ENCODE results near the gene CLDN9.
A peak's percentile ranks its signal among the peaks of the same experiment; 100 is the strongest.

CLDN9 gene, protein sequence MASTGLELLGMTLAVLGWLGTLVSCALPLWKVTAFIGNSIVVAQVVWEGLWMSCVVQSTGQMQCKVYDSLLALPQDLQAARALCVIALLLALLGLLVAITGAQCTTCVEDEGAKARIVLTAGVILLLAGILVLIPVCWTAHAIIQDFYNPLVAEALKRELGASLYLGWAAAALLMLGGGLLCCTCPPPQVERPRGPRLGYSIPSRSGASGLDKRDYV

DNA sequence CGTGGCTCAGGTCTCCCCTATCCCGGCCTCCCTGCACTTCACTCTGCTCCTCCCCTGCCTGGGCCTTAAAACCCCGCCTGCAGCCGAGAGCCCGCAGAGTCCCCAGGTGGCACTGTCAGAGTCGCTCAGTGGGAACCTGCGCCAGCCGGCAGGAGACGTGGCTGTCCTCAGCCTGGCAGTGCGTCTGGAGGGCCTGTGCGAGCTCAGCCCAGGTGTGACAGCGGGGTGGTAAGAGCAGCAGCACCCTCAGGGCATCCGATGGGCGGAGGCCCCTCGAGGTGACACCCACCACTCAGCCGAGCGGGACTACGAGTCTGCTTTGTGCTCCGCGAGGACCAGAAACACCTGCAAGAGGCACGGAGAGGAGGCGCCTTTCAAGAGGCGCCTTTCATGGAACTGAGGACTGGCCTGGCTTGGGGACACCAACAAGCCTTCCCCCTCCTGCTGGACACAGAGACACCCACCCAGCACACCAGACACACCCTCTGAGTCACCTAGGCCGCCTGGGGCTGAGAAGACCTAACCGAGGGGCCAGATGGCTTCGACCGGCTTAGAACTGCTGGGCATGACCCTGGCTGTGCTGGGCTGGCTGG, at the start of gene CLDN9:
Gene CLDN9 (plus strand): TSS at position 96 of the 593 bp plus-strand sequence. CDS start 440 bp downstream, at position 536.
- DNase-seq = no peak

DNA sequence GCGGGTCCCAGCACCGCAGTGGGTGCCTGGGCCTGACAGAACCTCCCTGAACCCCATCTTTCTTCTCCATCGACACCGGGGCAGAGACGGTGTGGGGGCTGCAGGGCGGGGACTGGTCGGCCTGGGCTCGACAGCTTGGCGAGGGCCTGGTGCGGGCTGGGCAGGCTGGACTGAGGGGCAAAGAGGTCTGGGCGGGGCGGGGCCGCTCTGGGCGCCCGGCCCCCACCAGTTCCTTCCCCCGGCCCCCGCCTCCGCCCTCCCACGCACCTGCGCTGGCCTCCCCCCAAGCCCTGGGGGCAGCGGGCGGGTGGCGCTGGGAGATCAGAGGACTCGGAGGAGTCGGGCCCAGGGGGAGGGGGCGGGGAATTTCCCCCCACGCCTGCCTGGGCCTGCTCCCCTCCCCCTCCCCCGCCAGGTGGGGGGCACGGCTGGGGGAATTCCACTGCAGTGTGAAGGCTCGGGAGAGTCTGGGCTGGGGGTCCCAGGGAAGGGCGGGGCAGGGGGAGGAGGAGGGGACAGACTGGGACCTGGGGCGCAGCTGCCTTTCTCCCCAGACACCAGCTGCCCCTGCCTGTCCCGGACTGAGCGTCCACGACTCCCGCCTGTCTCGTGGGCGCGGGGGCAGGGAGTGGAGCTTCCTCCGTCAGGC, 49.5 kb upstream of the CLDN9 start:
- no peak for DNase-seq

DNA sequence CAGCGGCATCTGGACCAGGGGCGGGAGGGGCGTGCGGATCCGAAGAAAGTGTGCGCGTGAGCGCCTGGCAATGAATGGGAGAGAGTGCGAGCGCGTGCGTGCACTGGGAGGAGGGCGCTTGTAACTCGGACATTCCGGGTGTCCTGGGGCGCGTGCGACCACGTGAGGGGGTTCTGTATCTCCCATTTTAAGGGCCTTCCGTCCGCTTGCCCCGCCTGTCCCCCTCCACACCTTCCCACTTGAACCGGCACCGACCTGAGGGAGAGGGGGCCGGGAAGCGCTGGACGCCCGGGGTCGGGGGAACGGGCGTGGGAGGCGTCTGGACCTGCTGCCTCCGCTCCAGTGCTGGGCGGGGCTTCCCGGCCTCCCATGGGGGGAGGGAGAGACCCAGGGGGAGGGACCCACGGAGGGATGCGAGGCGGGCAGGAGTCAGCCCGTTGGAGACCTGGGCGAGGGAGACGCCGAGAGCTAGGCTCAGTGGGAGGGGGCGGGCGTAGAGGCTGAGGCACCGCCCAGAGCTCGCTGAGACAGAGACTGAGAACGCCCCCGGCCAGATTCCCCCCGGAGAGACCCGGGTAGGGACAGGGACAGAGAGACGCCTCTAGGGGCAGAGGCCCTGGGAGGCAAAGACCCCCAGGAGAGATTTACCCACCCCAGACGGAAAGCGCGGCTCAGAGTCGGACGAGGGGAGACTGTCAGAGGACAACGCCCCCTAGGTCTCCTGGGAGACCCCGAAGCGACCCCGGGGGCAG, 48.8 kb upstream of the CLDN9 start, which contains the start of gene KREMEN2:
Gene KREMEN2 (plus strand): TSS at position 553 of the 752 bp plus-strand sequence. CDS start 246 bp downstream, outside the sequence.
- peak; percentile 17 to 56 for DNase-seq

DNA sequence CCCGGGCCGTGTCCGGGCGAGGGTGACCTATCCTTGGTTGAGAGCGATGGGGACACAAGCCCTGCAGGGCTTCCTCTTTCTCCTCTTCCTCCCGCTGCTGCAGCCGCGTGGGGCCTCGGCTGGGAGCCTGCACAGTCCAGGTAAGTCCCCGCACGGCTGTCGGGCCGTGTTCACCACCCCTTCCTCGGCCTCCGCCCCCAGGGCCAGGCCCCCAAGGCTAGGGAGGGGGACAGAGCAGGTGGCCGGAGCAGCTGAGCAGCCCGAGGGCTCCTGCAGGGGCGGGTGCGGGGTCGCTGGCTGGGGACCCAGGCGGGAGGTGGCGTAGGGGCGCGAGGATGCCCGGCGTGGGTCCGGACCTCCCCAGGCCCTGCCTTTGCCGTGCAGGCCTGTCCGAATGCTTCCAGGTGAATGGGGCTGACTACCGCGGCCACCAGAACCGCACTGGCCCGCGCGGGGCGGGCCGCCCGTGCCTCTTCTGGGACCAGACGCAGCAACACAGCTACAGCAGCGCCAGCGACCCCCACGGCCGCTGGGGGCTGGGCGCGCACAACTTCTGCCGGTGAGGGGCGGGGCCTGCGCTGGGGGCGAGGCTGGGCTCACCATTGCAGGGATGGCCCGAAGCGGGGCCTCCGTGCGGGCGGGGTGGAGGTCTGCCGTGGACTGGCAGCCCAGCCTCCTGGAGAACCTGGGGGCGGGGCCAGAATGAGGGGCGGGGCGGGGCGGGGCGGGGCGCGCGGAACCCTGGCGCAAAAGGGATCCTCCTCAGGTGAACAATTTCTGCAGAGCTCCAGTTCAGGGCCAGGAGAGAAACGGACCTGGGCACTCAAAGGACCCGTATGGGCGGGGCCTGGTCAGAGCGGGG, 48.0 kb upstream of the CLDN9 start:
- DNase-seq = peak in 1 of 2 donors; percentile 22

DNA sequence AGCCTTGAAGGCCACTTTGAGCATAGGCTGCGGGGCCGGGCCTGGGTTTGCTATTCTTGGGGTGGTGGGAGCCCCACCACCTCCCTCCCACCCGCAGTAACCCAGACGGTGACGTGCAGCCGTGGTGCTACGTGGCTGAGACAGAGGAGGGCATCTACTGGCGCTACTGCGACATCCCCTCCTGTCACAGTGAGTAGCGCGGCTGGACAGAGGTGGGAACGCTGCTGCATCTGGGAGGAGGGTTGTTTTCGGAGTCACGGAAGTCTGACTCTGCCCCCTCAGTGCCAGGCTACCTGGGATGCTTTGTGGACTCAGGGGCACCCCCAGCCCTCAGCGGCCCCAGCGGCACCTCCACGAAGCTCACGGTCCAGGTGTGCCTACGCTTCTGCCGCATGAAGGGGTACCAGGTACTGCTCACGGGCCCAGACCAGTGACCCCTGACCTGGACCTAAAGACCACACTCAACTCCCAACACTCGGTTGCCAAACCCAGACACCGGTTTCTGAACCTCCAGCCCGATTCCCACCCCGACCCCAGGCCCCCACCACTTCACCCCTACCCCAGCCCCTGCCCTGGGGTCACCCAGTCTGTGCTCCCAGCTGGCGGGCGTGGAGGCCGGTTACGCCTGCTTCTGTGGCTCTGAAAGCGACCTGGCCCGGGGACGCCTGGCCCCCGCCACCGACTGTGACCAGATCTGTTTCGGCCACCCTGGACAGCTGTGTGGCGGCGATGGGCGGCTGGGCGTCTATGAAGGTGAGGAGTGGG, 46.5 kb upstream of the CLDN9 start:
- DNase-seq = no peak

DNA sequence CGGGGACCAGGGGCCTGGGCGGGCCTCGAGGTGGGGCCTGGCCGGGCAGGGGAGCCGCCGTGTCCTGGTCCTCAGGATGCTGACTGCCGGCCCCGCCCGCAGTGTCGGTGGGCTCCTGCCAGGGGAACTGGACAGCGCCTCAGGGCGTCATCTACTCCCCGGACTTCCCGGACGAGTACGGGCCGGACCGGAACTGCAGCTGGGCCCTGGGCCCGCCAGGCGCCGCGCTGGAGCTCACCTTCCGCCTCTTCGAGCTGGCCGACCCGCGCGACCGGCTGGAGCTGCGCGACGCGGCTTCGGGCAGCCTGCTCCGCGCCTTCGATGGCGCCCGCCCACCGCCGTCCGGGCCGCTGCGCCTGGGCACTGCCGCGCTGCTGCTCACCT, 45.9 kb upstream of the CLDN9 start:
- DNase-seq = no peak

DNA sequence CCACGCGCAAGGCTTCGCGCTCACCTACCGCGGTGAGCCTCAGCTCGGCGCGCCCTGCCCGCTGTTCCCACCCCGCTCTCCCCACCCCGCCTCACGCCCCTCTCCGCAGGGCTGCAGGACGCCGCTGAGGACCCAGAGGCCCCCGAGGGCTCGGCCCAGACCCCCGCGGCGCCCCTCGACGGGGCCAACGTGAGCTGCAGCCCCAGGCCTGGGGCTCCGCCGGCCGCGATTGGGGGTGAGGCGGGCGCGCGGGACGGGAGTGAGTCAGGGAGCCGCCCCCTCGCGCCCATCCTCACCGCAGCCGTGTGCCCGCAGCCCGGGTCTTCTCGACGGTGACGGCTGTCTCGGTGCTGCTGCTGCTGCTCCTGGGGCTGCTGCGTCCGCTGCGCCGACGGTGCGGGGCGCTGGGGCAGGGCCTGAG, 45.5 kb upstream of the CLDN9 start:
- no peak for DNase-seq

DNA sequence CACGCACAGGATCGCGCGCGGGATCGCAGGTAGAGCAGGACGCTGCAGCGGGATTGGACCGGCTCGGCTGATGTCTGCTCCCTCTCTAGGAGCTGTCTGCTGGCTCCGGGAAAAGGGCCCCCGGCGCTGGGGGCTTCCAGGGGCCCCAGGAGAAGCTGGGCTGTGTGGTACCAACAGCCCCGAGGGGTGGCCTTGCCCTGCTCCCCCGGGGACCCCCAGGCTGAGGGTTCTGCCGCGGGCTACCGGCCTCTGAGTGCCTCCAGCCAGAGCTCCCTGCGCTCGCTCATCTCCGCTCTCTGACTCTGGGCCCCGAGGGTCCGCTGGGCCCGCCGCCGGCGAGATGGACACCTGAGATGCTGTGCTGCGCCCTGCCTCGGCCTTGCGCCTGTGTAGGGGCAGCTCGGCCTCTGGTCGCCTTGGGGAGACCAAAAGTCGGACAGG, 45.0 kb upstream of the CLDN9 start:
- no peak for DNase-seq

DNA sequence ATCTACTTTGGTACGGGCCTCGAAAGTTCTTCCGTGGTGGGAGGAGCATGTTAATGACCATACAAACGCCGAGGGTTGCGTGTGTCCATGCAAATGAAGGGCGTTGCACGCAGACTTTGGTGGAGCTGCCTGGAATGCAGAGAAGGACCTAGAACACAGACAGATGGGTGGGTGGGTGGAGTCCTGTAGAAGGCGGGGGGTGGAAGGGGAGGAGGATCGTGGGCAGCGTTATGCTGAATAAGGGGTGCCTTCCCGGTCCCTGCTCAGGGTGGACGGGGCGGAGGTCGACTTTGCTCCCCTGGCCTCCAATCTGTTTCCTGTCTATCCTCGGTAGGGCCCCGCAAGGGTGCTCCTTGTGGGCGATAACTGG, 44.4 kb upstream of the CLDN9 start:
- peak in 1 of 2 donors; percentile 33 for DNase-seq

DNA sequence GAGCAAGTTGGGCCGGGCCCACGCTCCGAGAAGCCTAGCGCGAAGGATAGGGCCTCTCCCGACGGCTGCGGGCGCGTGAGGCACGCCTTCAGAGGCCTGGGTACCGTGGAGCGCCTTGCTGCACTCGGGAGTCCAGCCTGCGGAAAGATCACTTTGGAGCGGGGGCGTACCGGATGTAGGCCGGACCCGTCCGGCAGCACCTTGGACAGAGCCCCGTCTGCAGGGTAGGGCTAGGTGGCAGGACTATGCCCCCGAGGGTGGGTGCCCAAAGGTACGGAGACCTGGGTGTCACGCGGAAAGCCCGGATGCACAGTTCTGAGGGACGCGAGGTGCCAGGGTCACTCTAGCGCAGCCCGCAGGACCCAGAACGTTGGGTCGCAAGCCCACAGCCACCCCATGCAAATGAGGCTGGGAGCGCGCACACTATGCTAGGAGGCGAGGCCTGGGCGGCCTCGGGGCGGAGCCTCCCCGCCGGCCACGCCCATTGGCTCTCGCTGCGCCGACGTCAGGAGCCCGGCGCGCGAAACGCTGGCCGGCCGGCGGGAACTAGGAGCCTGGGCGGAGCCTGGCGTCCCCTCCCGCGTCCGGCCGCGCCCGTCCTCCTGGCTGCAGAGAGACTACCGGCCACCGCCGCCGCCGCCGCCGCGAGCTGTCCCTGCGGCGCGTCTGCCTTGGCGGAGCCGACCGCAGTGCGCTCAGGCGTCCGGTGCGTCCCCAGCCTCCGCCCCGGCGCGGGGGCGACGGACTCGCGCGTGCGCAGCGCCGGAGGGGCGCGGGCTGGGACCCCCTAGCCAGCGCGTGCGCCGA, 43.8 kb upstream of the CLDN9 start, which contains the start of gene PAQR4:
Gene PAQR4 (plus strand): TSS at position 611 of the 807 bp plus-strand sequence. CDS start 327 bp downstream, outside the sequence.
- DNase-seq = peak; percentile 88 to 95

DNA sequence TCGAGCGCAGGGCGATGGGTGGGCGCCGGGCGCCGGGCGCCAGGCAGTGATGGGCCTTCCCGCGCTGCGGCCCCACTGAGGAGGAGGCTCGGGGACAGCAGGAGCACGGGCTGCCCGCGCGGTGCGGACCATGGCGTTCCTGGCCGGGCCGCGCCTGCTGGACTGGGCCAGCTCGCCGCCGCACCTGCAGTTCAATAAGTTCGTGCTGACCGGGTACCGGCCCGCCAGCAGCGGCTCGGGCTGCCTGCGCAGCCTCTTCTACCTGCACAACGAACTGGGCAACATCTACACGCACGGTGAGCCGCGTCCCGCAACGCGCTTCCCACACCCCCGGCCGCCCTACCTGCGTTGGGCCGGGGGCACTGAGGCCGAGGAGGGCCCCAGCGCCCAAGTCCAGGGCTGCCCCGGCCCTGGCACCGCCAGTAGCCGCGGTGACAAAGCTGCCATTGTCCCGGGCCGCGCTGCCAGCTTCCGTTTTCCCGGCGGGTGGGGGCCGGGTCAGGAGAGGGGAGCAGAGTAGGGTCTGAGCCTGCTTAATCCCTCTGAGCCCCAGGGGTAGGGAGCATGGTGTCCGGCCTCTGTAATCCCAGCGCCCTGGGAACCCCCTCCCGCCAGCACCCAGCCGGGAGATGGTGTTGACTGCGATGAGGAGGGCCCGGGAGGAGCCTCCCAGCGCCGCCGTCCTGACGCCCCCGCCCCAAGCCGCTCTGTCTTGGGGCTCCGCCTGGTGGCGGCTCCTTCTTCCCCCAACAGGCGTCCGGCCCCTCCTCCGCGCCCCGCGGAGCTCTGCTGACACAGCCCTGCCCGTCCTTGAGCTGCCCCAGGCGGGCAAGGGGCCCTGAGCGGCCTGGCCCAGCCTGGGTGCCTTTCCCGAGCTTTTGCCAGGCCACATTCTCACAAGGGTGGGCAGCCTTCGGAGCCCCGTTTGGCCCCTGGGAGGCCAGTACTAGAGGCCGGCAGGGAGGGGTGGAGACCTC, 42.9 kb upstream of the CLDN9 start:
- DNase-seq = peak; percentile 77 to 84

DNA sequence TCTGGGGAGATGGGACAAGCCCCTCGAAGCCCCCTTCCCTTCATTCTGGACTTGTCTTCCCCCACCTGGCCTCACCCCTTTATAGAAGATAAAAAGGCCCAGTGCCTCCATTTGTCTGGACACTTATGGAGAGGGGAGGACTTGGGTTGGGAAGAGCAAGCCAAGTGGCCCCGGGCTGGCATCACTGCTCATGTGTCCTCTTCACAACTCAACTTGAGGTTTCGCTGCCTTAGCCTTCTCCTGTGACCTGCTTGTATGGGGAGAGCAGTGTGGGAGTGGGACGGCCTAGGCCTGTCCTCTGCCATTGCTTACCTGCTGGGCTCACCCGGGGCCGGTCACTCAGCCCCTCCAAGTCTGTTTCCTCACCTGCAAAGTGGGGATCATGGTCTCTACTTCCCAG, 42.2 kb upstream of the CLDN9 start:
- no peak for DNase-seq

DNA sequence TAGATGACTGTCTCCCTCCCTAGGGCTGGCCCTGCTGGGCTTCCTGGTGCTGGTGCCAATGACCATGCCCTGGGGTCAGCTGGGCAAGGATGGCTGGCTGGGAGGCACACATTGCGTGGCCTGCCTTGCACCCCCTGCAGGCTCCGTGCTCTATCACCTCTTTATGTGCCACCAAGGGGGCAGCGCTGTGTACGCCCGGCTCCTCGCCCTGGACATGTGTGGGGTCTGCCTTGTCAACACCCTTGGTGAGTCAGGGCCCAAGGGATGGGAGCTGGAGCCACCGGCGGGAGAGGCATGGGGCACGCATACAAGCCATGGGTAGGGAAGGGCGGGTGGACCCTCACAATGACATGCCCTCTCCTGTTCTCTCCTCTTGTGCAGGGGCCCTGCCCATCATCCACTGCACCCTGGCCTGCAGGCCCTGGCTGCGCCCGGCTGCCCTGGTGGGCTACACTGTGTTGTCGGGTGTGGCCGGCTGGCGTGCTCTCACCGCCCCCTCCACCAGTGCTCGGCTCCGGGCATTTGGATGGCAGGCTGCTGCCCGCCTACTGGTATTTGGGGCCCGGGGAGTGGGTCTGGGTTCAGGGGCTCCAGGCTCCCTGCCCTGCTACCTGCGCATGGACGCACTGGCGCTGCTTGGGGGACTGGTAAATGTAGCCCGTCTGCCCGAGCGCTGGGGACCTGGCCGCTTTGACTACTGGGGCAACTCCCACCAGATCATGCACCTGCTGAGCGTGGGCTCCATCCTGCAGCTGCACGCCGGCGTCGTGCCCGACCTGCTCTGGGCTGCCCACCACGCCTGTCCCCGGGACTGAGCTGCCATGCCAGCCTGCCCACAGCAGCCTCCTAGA, 41.4 kb upstream of the CLDN9 start:
- DNase-seq = no peak

DNA sequence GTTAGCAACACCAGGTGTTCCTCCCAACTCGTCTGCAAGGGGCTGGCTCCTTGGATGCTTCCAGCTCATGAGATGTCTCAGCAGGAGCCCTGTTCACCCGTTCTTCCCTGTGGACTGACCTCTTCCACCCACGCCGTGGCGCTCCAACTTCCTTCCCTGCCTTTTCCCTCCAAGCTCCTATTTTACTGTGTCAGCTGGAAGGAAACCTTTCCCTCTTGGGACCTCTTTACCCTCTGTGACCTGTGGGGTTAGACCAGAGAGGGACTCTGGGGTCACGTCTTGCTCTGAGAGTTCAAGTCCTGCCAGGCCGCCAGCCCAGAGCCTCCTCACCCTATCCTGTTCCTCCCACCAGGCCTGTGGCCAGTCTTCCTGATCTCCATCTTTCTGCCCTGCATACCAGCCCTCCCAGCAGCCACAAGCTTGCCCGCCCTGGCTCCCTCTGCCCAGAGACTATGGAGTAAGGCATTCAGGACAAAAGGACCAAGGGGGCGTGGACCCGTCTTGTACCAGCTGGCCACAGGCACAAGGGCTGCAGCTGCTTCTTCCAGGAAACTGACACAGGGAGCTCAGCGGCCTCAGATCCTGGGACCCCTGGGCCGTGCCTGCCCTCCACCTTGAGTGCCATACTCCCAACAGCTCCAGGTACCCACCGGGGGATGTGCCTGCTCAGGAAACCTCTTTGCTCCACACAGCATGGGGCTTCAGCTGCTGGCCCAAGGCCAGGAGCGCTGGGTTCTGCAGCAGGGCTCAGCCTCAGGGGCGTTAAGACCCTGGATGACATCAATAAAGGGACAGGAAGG, 40.5 kb upstream of the CLDN9 start:
- DNase-seq = no peak

DNA sequence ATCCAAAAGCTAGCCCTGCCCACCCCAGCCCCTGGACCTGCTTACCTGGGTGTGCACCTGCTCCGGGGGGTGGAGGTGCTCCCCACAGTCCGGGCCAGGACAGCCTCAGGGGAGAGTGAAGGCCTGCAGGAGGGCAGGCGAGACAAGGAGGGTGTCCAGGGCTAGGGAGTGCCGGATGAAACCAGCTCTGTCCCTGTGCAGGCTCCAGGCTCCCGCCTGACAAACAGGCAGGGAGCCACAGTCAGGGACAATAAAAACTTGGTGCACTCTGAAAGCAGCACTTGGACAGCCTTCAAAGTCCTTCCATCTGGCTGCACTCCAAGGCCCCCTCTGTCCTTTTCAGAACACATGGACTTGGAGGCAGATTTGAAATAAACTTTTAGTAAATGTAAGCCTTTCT, 39.6 kb upstream of the CLDN9 start:
- no peak for DNase-seq

DNA sequence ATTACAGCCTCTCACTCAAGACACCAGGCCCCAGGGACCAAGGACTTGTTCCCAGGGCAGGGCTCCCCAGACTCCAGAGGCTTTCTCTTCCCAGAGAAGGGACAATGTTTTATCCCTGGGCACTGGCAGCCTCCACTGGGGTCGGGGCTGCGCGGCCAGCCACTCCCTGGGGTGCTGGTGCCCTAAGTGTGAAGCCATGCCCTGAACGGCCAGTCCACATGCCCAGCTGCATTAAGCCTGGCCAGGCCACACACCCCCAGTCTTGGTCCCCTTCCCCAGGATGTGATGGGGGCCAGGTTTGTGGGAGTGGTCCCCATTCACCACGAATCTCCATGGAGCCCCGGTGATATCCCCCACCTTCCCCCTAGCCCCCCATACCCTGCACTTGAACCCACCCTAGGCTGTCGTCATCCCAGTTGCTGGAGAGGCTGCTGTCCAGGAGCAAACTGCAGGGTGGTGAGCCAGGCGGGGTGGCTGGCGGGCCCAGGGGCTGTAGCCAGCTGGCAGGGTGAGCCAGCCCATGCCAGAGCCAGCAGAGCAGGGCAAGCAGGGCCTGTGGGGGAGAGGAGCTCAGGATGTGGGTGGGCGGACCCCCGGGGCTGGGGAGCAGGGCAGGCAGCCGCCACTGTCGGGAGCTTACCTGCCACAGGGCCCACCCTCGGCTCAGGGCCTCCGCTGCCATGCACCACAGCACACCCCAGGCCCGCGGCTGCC, 39.0 kb upstream of the CLDN9 start:
- no peak for DNase-seq

All from inflammatory macrophage treated with lipopolysaccharide for 1 hour (primary cell).